RPMI8226 (cell line): ENCODE data around the gene SFRP5.
A peak's percentile ranks its signal among the peaks of the same experiment; 100 is the strongest.

Source experiments
- DNase-seq: peaks from one replicate; pipeline ENCODE4 v3.0.0-alpha.2; 2015

The SFRP5 gene

DNA sequence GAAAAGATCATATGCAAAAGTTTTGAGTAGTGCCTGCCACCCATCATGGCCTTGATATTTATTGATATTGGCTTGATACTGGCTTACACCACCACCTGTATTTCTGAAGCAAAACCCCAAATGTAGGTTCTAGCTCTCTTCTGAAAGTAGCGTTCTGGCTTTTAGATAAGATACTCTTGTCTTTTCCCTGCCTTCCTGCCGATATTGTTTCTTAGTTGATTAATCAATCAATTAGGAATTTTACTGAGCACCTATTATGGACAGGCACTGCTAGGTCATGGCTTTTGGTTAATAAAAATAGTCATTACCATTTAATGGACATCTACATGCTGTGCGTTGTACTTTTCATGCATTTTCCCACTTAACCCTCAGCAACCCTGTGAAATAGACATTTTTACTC lies 7.9 kb downstream of the SFRP5 start:
- DNase-seq: no peak

DNA sequence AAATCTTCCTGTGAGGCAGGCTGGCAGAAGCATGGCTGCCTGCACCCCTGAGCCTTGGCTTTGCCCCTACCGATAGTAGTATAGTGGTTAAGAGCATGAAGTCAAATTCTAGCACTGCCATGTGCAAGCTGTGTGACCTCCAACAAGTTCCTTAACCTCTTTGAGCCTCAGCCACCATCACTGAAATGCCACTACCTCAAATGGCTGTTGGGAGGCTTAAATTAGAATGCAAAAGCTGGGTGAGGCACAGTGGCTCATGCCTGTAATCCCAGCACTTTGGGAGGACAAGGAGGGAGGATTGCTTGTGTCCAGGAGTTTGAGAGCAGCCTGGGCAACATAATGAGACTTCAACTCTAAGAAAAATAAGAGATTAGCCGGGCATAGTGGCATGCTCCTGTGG lies 8.4 kb downstream of the SFRP5 start:
- DNase-seq: no peak

DNA sequence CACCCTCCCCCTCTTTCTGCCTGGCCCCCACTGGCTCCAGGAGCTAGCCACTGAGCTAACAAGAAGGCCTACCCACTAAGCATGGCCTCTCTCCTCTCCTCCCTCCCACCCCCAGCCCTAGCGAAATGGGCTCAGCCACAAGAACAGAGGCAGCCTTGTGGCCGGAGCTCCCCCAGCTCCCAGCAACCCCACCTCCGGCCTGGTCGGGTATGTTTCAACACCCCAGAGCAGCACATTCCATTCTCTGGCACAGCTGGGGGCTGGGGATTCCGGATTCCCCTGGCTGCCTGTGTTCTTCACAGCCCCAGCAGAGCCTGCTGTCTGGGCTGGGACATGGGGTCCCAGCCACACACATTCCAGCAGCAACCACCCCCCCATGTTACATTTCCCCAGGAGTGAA lies 9.0 kb downstream of the SFRP5 start:
- no peak for DNase-seq

- DNase-seq: no peak
Measured at GRCh38 chr10:97762056-97762455, 9.7 kb downstream of the SFRP5 start.

DNA sequence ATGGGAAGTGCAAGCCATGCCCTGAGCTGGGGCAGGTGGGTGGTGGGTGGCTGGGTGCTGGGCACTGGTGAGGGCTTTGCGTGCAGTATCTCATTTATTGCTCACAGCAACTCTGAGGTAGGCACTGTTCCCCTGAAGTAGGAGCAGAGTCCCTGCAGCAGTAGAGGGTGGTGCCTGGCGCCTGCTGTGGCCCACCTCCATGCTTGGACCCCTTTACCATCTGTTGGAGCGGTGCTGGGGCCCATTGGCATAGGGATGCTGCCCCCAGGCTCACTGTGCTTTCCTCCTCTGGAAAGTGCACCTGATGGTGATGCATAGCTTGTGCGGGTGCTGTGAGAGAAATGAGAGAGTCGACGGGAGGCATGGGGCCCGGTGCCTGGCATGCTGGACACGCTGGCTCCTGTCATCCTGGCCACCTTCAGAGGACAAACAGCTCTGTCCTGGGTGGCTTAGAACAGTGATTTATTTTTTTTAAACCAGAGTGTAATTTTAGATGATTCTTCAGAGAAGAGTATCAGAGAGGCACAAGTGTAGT lies 10.4 kb downstream of the SFRP5 start:
- DNase-seq: no peak

DNA sequence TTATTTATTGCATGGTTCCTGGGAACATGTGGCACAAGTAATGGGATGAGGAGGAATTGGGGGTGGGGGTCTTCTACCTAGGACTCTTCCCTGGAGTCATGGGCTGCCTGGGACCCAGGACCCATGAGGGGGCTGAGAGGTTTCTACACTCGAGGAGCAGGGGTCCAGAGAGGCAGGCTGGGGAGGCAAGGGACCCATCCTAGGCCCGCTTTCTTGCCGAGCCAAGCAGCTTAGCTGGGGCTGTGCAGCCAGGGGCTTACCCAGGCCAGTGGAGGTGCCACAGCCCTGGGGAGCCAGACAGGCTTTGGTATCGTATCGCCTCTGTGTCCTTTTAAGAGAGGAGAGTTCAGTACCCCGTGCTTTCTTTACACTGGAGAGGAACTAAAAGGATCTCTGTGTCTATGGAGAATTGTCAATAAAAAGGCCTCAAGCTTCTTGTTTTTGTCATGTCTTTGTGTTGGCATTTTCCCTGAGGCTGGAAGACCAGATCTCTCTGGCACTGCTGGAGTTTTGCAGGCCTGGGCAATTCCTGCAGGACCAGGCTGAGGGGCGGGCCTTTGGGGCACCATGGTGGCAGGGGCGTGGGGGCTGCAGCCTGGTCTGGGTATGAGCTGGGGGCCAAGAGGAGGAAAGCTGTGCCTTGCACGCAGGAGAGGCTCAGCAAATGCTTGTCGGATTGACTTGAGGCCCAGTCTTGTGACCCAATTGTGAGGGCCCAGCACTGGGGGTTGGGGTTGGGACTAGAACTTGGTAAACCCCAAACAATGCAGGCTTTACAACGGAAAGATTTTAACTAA lies 11.1 kb downstream of the SFRP5 start:
- DNase-seq: no peak

- no peak for DNase-seq
Measured at GRCh38 chr10:97759946-97760345, 11.9 kb downstream of the SFRP5 start.

GRCh38 chr10:97759158-97759887 lies 12.5 kb downstream of the SFRP5 start:
- DNase-seq: peak; percentile 49

DNA sequence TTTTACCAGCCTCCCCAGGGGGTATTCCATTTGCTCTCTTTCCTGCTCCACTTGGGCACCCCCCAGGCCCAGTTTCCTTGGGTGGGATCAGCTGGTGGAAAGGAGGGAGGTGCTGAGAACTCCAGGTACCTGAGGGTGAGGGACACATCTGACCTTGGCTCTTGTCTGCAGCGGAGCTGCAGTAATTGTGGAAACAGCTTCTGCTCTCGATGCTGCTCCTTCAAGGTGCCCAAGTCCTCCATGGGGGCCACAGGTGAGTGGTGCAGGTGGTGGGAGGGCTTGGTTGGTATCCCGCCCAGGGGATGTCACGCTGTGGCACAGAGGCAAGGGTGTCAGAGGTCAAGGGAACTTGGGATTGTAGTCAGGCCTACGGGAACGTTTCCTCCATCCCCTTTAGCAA lies 14.3 kb downstream of the SFRP5 start:
- no peak for DNase-seq

DNA sequence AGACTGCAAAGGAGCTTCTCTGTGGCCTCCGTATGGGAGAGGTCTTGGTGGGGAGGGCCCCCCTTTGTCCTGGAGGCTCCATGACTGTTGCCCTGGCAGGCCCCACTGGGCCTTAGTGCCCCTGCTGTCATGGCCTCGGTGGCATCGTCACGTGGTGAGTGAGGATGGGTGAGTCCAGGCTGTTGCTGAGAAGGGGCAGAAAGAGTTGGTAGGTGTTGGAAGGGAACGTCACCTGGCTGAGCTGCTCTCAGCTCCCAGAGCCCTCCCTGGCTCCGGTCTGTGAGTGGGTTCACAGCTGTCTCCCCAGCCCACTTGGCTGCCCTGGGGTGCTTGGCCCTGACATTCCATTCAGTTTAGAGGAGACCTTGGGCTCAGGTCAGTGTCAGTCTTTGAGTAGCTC lies 16.1 kb downstream of the SFRP5 start:
- no peak for DNase-seq

GRCh38 chr10:97754726-97755125 lies 17.1 kb downstream of the SFRP5 start:
- DNase-seq: no peak

- DNase-seq: no peak
Measured at GRCh38 chr10:97752956-97753355, 18.8 kb downstream of the SFRP5 start.

DNA sequence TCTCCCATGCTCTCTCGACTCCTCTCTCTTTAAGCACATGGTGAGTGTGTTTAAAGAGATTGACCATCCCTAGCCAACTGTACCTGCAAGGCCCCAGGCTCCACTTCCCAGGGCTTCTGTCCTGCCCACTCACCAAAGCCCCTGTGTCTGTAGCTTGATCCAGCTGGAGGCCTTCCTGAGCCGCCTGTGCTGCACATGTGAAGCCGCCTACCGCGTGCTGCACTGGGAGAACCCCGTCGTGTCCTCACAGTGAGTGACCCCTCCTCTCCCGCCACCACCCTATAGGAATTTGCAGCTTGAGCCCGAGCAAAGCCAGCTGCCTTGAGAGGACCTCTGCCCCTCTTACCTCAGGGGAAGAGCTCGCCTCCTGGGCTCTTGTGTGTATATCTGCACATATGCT lies 23.7 kb downstream of the SFRP5 start:
- DNase-seq: no peak

DNA sequence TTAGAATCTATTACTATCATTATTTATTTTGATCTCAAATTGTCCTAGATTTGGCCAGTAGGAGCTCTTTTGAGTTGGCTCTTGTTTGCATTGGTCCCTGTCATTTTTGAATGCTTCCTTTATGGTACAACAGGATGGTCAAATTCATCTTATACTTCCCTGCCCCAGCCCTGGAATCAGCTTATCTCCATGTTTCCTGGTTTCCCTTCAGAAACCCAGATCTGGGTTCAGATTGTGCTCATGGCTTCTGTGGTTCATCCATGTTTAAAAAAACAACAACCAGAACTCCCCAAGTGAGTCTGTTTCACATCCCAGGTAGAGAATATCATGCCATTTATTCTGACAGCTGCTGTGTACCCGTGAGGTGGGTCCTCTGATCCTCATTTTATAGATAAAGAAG lies 24.2 kb downstream of the SFRP5 start:
- no peak for DNase-seq

- no peak for DNase-seq
Measured at GRCh38 chr10:97744405-97745035, 27.3 kb downstream of the SFRP5 start.

GRCh38 chr10:97743169-97743943 lies 28.4 kb downstream of the SFRP5 start:
- no peak for DNase-seq

GRCh38 chr10:97740613-97741012 lies 31.2 kb downstream of the SFRP5 start:
- DNase-seq: no peak

DNA sequence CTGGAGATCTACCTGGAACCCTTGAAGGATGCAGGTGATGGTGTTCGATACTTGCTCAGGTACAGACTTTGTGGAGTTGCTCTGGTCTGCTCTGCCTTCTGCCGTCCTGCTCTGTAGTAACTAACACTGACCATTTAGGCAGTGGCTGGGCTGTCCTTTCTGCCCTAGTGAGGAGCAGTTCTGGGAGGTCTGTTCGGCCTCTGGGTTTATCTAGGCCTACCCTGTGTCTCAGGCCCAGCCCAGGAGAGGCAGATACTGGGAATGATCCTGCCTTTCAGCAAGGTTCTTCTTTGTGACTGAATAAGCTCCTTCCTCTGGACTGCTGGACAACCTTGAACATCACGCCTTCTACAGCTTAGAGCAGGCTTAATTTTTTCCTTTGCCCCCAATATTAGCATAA lies 33.2 kb downstream of the SFRP5 start:
- no peak for DNase-seq

- no peak for DNase-seq
Measured at GRCh38 chr10:97737770-97738265, 34.0 kb downstream of the SFRP5 start.

DNA sequence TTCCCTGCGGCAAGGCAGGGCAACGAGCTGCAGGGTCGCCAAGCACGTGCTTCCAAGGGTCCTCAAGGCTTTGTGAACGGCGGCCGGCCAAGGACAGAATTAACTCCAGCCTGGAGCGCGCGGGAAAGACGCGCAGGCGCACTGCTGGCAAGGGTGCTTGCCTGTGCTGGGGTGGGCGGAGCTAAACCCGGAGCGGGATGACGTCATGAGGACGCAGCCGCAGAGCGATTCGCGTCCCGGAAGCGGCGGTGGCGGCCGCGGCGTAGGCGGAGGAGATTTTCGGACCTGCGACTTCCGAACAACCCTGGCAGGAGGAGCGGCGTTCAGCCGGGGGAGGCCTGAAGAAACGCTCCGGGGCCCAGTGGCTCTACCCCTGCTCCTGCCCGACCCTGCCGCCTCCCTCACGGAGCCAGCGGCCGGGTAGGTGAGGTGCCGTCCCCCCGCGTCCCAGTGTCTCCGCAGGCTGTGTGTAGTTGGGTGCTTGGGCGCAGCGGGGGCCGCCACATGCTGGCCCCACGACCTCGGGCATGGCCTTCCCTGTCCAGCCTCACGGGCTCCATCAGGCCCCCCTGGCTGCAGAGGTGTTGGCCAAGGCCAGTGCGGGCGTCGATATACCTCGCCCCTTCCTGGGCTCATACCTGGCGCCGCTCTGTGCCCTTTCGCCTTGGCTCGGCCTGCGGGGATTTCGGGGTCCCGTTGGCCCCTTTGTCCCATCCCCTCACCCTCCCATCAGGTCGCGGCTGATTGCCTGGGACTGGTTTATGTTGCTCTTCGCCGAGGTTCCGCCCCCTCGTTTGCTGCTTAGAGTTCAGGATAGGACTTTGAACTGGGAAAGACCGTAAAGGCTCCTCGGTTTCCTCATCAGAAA lies 34.7 kb downstream of the SFRP5 start, which contains the start of gene ZFYVE27:
TSS of gene ZFYVE27 (plus strand) at position 227 of the 868 bp plus-strand sequence. CDS start 1,350 bp downstream, outside the sequence.
- peak; percentile 93 for DNase-seq

DNA sequence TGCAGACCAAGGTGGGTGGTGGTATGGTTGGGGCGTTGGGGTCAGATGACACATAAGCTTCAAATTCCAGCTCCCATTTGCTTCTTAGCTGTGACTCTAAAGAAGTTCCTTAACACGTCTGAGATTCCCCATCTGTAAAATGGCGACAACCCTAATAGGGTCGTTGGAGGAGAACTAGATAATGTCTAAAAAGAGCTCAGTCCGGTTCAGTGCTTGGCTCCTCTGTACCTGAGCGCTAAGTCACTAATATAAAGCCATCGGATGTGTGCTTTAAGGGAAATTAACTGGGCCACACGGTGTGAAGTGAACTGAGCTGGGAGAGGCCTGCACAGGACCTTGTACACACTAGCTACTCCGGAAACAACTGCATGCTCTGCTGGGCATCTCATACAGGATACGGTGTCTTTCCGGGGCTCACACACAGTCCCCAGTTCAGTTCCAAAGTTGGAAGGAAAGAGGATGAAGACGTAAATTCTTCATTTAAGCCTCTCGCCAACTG lies 35.3 kb downstream of the SFRP5 start:
- DNase-seq: peak; percentile 7
